Breast epithelium (tissue), 4 donors: Measurements from ENCODE around the gene PARM1. TPM values are rescaled to one million over a fixed set of nuclear protein-coding genes. Genes with fewer than 3 reads are reported as not detected.

Experiments used
- DNase-seq, 2 donors: peaks; one replicate each; pipeline ENCODE4 v3.0.0-alpha.2; 2019; ENCODE audit warnings: low spot score in 2 of 2
- H3K27ac ChIP-seq, 2 donors: fragments of 200-600 bp; sonication (generic) in 1 of 2; one replicate each; pipeline ENCODE4 v1.5.1; 2016 to 2019; ENCODE audit warnings: mild to moderate bottlenecking in 1 of 2
- H3K27me3 ChIP-seq, 2 donors: fragments of 200-600 bp; sonication (generic) in 1 of 2; one replicate each; pipeline versions ENCODE4 v1.5.1 to v1.6.0; 2017 to 2019; ENCODE audit warnings: control low read depth in 1 of 2, mild to moderate bottlenecking in 1 of 2
- H3K36me3 ChIP-seq: fragments of 200-600 bp; one replicate; pipeline ENCODE4 v1.5.1; 2019
- H3K4me1 ChIP-seq, 2 donors: fragments of 200-600 bp; sonication (generic); one replicate each; pipeline ENCODE4 v1.5.1; 2016 to 2019; ENCODE audit warnings: control low read depth in 1 of 2
- H3K4me3 ChIP-seq, 3 donors: fragments of 200-600 bp; sonication (generic); 1 replicate in 2 of 3; 2 replicates in 1 of 3; pipeline ENCODE4 v1.5.1; 2016 to 2019; ENCODE audit warnings: mild to moderate bottlenecking in 3 of 3, moderate library complexity in 2 of 3
- H3K9me3 ChIP-seq, 2 donors: fragments of 200-600 bp; sonication (generic) in 1 of 2; one replicate each; pipeline ENCODE4 v1.5.1; 2016 to 2019; ENCODE audit warnings: control low read depth in 1 of 2
- CTCF ChIP-seq, 3 donors: fragments of 450-650 bp; IDR thresholded peaks; one replicate each; pipeline ENCODE4 v1.5.1; 2016 to 2017; ENCODE audit warnings: antibody characterized with exemption in 3 of 3, mild to moderate bottlenecking in 3 of 3, moderate library complexity in 3 of 3
- POLR2A ChIP-seq: fragments of 450-650 bp; IDR thresholded peaks from one replicate; pipeline ENCODE4 v1.6.1; 2016; ENCODE audit warnings: antibody characterized with exemption, mild to moderate bottlenecking, moderate library complexity
- POLR2AphosphoS5 ChIP-seq, 3 donors: sonication (generic); formaldehyde crosslinking; IDR thresholded peaks; one replicate each; pipeline ENCODE4 v1.6.1; 2017; ENCODE audit warnings: antibody characterized with exemption in 3 of 3
- intact Hi-C: fragments of 100-400 bp; cut with DNase I; formaldehyde crosslinking; loops from one replicate; pipeline ENCODE4 v1.15.1; 2023; ENCODE audit warnings: low total_unique reads
- total RNA-seq, 3 donors: library from RNA; depleted of rRNA; stranded (reverse); fragments of >200 nt; gene quantifications; one replicate each; pipeline ENCODE4 v1.1.0, GENCODE V29; 2016

The PARM1 gene
- total RNA-seq, 3 donors from 2014 or later: 12.1 to 41.1 (median 18.0) TPM

- Histone ChIP-seq H3K27me3 (no peaks in the 10 kb centered on the region), H3K36me3 (no peaks in the 10 kb centered on the region), H3K9me3 (no peaks in the 10 kb centered on the region), H3K27ac (no peak overlapping the region), H3K4me3 (no peak overlapping the region), H3K4me1 (no peaks in the 10 kb centered on the region)
- no peak for TF ChIP-seq CTCF (IDR thresholded peaks at IDR 0.05)
- no peak for TF ChIP-seq POLR2AphosphoS5 (IDR thresholded peaks at IDR 0.05)
- TF ChIP-seq POLR2A: no peak
- intact Hi-C loops: no loop called here
- no peak for DNase-seq
These were observed 14.9 kb downstream of the PARM1 start for GRCh38 chr4:74947798-74948197.

DNA sequence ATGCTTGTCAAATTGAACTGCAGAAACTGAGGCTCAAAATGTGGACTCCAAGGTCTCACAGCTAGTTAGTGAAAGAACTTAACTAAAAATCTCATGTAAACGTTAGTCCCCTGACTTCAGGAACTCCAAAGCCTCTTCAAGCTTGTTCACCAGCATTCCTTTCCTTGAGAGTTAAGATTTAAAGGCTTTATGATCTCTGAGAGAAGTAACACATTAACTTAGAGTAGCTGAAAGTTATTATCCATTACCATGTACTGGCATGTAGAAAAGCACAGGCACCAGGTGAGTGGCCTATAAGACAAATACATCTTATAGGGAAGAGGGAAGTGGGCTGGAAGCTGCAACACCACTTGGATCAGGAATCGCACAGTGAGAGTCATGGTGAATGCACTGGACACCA is 15.3 kb downstream of the PARM1 start:
- Histone ChIP-seq H3K4me1 (no peaks in the 10 kb centered on the region), H3K36me3 (no peaks in the 10 kb centered on the region), H3K27ac (no peak overlapping the region), H3K4me3 (no peak overlapping the region), H3K27me3 (no peaks in the 10 kb centered on the region), H3K9me3 (no peaks in the 10 kb centered on the region)
- intact Hi-C loops: no loop called here
- TF ChIP-seq POLR2AphosphoS5 (IDR thresholded peaks at IDR 0.05) (no peak), POLR2A (no peak), CTCF (IDR thresholded peaks at IDR 0.05) (no peak)
- DNase-seq: no peak

GRCh38 chr4:74950200-74950599 is 17.3 kb downstream of the PARM1 start:
- no peaks in the 10 kb centered on the region for H3K4me1 ChIP-seq
- no peaks in the 10 kb centered on the region for H3K36me3 ChIP-seq
- H3K27me3 ChIP-seq: no peaks in the 10 kb centered on the region
- no peaks in the 10 kb centered on the region for H3K9me3 ChIP-seq
- TF ChIP-seq POLR2AphosphoS5 (IDR thresholded peaks at IDR 0.05): no peak
- TF ChIP-seq POLR2A: no peak
- TF ChIP-seq CTCF (IDR thresholded peaks at IDR 0.05): no peak
- no peak overlapping the region for H3K4me3 ChIP-seq
- H3K27ac ChIP-seq: no peak overlapping the region
- intact Hi-C loops: no loop called here
- DNase-seq: no peak

- H3K27me3 ChIP-seq: no peaks in the 10 kb centered on the region
- H3K9me3 ChIP-seq: no peaks in the 10 kb centered on the region
- H3K36me3 ChIP-seq: no peaks in the 10 kb centered on the region
- H3K27ac ChIP-seq: no peak overlapping the region
- H3K4me1 ChIP-seq: no peaks in the 10 kb centered on the region
- no peak for DNase-seq
- TF ChIP-seq CTCF (IDR thresholded peaks at IDR 0.05) (no peak), POLR2AphosphoS5 (IDR thresholded peaks at IDR 0.05) (no peak)
- H3K4me3 ChIP-seq: no peak overlapping the region
- intact Hi-C loops: no loop called here
These were observed 18.0 kb downstream of the PARM1 start for GRCh38 chr4:74950882-74951281.

DNA sequence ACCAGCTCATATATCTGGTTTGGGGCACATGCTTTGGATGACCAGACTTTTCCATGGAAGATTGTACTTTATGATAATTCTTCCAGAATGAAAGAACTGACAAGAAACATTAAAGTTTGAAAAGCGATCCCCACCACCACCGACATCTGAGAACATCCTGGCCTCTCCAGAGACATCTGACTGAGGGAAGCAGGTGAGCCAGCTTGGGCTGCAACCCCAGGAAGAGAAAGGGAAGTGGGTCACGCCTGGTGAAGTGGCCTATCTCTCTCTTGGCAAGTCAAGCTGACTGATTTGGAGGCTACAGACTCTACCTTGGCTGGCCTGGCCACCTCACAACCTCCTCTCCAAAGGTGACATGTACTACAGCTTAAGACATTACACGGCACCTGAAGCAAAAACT is 20.7 kb downstream of the PARM1 start:
- Histone ChIP-seq H3K4me1 (no peaks in the 10 kb centered on the region), H3K4me3 (no peak overlapping the region), H3K27ac (no peak overlapping the region), H3K36me3 (no peaks in the 10 kb centered on the region), H3K27me3 (no peaks in the 10 kb centered on the region), H3K9me3 (no peaks in the 10 kb centered on the region)
- DNase-seq: no peak
- TF ChIP-seq POLR2AphosphoS5 (IDR thresholded peaks at IDR 0.05): no peak
- TF ChIP-seq POLR2A: no peak
- no peak for TF ChIP-seq CTCF (IDR thresholded peaks at IDR 0.05)
- intact Hi-C loops: no loop called here
